Epithelial cell of esophagus (primary cell): ENCODE results near the gene GPRC5B.
A peak's percentile ranks its signal among the peaks of the same experiment; 100 is the strongest.

ENCODE experiments used
- DNase-seq: peaks from one replicate; pipeline ENCODE4 v3.0.0; 2010; ENCODE audit warnings: low read depth
- H3K4me3 ChIP-seq: 2 replicates; pipeline ENCODE4 v1.5.1; 2011; ENCODE audit warnings: mild to moderate bottlenecking, low read length, control low read depth
- TF ChIP-seq, protein P1 (sequence below): IDR thresholded peaks from 2 replicates; pipeline ENCODE4 v1.5.1; 2011; ENCODE audit warnings: low read depth, mild to moderate bottlenecking, low read length, control low read depth, inconsistent platforms; ENCODE audit not compliant: insufficient read depth; ENCODE audit errors: missing control alignments

Gene GPRC5B

DNA sequence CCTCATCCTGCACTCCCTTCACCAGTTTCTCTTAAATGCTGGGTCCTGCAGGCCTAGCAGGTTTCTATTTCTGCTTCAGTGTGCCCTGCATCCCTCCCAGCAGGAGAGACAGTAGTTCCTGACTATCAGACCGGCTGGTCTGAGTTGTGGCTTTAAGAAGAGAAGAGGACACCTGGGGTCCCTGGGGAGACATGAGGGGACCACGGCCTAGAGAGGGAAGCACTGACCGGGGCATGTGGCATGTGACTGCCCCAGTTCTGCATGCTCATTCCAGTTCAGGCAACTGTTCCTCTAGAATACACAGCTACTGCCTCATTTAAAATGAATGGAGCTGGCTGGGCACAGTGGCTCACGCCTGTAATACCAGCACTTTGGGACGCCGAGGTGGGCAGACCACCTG lies 61.3 kb downstream of the GPRC5B start:
- TF ChIP-seq, protein P1, sequence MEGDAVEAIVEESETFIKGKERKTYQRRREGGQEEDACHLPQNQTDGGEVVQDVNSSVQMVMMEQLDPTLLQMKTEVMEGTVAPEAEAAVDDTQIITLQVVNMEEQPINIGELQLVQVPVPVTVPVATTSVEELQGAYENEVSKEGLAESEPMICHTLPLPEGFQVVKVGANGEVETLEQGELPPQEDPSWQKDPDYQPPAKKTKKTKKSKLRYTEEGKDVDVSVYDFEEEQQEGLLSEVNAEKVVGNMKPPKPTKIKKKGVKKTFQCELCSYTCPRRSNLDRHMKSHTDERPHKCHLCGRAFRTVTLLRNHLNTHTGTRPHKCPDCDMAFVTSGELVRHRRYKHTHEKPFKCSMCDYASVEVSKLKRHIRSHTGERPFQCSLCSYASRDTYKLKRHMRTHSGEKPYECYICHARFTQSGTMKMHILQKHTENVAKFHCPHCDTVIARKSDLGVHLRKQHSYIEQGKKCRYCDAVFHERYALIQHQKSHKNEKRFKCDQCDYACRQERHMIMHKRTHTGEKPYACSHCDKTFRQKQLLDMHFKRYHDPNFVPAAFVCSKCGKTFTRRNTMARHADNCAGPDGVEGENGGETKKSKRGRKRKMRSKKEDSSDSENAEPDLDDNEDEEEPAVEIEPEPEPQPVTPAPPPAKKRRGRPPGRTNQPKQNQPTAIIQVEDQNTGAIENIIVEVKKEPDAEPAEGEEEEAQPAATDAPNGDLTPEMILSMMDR: no peak
- no peak overlapping the region for H3K4me3 ChIP-seq
- no peak for DNase-seq

DNA sequence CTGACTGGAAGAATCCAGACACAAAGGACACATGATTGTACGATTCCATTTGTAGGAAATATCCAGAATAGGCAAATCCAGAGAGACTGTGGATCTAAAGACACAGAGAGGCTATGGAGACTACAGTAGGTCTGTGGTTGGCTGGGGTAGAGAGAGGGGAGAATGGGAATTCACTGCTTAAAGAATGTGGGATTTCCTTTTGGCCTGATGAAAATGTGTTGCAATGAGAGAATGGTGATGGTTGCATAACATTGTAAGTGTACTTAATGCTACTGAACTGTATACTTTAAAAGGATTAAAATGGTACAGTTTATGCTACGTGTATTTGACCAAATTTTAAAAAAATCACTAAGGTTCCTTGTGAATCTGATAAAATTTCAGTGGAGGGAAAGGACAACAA lies 62.1 kb downstream of the GPRC5B start:
- no peak overlapping the region for H3K4me3 ChIP-seq
- DNase-seq: peak; percentile 18
- TF ChIP-seq, protein P1: no peak

DNA sequence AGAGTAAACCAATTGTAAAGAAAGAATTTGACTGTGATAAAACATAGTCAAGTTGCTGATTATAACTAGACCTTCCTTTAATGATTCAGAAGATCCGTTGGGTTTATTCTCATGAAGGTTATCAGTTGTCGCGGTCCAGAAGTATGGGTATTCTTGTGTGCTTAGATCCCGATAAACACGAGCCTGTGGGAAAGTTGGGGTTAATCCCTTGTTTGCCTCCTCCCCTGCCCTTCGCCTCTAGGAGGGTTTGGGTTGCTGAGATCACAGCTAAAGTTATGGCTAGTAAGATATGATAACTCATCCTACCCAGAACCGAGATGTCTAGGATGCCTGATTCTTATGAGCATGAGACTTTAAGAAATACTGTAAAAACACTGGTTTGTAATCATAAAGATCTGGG lies 66.8 kb downstream of the GPRC5B start:
- no peak overlapping the region for H3K4me3 ChIP-seq
- DNase-seq: no peak
- TF ChIP-seq, protein P1: no peak

DNA sequence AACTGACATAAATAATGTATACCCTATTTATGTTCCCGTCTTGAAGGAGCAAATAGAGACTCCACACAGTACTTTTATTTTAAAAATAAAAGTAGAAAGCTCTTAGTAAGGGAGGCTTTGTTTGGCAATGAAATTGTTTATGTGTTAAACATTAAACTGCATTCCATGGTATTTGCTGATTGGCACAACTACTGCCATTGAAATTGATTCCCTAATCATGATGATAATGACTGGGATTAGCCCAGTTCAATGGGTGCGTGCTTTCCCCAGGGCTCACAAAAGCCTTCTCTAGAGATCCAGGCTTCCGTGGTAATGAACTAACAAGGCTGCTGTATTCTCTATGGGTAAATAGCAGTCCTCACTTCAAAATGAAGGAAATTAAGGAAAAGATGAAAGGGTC lies 67.5 kb downstream of the GPRC5B start:
- no peak for DNase-seq
- TF ChIP-seq, protein P1: no peak
- H3K4me3 ChIP-seq: no peak overlapping the region

DNA sequence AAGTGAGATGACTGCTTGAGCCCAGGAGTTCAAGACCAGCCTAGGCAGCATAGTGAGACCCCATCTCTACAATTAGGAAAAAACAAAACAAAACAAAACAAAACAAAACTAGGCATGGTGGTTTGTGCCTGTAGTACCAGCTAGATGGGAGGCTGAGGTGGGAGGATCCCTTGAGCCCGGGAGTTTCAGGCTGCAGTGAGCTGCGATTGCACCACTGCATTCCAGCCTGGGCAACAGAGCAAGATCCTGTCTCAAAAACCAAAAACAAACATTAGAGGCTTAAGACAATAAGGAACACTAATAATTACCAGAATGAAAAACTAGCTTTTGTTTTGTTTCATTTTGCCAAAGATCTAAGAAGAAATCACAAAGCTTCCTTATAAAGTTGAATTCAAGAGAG lies 69.2 kb downstream of the GPRC5B start:
- no peak for DNase-seq
- TF ChIP-seq, protein P1: no peak
- no peak overlapping the region for H3K4me3 ChIP-seq

DNA sequence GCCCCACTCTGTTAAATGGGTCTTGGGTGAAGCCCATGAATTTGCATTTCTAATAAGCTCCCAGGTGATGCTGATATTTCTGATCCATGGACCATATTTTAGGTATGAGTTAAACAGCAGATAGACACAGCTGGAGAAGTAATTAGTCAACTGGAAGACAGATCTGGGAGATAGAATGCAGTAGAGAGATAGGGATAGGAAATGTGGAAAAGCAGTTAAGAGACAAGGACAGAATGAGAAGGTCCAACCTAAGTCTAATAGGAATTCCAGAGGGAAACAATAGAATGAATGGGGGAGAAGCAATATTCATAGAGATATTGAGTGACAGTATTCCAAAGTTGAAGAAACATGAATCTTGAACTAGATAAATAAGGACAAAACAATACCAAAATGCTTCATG lies 71.7 kb downstream of the GPRC5B start:
- DNase-seq: no peak
- TF ChIP-seq, protein P1: no peak
- no peak overlapping the region for H3K4me3 ChIP-seq

DNA sequence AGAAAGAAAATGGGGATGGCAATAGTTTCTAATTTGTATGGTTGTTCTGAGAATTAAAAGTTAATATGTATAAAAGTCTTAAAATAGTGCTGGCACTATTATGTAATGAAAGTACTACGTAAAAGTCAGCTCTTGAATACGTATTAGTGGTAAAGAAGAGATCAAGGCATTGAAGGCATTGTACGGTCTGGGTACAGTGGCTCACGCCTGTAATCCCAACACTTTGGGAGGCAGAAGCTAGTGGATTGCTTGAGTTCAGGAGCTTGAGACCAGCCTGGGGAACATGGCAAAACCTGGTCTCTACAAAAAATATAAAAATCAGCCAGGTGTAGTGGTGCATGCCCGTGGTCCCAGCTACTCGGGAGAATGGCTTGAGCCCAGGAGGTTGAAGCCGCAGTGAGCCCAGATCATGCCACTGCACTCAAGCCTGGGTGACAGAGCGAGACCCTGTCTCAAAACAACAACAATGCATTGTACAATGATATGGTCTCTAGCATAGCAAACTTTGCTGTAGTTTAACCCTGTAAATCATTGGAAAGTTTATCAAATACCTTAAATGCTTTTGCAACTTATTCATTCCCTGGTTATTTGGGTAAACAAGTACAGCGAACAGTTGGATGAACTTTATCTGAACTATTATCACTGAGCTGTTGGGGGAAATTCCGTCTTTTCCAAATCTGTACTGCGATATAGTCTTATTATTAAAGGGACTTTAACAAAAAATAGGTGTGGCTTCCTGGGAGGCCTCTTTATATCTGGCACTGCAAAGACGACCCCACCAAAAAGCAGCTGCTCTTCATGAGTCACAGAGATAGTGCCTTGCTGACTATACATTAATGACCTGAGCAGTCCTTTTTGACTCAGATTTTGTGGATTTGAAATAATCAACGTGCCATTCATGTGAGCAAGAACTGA lies 73.6 kb downstream of the GPRC5B start:
- TF ChIP-seq, protein P1: no peak
- DNase-seq: peak; percentile 20
- H3K4me3 ChIP-seq: no peak overlapping the region
